Measurements from ENCODE around the gene ECI1.

The ECI1 gene

DNA sequence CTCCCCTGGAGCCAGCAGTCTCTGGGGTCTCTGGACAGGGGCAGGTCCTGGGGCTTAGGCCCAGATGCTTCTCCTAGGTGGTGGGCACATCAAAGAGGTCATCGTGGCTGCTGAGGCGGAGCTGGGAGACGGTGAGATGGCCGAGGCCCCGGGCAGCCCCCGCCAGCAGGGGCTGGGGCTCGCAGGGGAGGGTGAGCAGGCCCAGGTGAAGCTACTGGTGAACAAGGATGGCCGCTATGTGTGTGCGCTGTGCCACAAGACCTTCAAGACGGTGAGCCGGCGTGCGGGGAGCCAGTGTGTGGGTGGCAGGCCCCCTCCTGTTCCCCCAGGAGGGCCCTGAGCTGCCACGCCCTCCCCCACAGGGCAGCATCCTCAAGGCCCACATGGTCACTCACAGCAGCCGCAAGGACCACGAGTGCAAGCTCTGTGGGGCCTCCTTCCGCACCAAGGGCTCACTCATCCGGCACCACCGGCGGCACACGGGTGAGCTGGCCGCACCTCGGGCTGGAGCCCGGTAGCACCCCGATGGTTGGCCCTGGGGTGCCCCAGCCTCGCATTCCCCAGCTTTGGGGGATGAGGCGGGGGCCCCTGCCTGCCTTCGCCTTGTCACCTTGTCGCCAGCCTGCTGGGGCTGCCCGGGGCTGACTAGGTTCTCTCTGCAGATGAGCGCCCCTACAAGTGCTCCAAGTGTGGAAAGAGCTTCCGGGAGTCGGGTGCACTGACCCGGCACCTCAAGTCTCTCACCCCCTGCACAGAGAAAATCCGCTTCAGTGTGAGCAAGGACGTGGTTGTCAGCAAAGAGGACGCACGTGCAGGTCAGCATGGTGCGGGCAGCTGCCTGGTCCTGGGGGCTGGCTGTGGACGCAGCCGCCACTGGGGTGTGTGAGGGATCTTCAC is 19.0 kb downstream of the ECI1 start:
- TF ChIP-seq JUND (IDR thresholded peaks at IDR 0.05; ENCODE audit: low read depth) = no peak

GRCh38 chr16:2231016-2231931 is 20.1 kb downstream of the ECI1 start:
- no peak for DNase-seq (ENCODE audit: low read depth in 1 of 2, low spot score in 1 of 2)
- in situ Hi-C loops (cut with HindIII; ENCODE audit: low pct_unique_long_range_greater_than_20kb, low sequenced_read_pairs) = no loop called here
- TF ChIP-seq JUND (IDR thresholded peaks at IDR 0.05; ENCODE audit: low read depth) = no peak

More for the DNA sequence above, 19.0 kb downstream of the ECI1 start:
- in situ Hi-C loops (cut with HindIII; ENCODE audit: low pct_unique_long_range_greater_than_20kb, low sequenced_read_pairs) = no loop called here
- DNase-seq (ENCODE audit: low read depth in 1 of 2, low spot score in 1 of 2) = no peak

- no peak for DNase-seq (ENCODE audit: low read depth in 1 of 2, low spot score in 1 of 2)
- in situ Hi-C loops (cut with HindIII; ENCODE audit: low pct_unique_long_range_greater_than_20kb, low sequenced_read_pairs) = no loop called here
- TF ChIP-seq JUND (IDR thresholded peaks at IDR 0.05; ENCODE audit: low read depth) = no peak
These were observed 21.0 kb downstream of the ECI1 start for GRCh38 chr16:2230376-2230775.

DNA sequence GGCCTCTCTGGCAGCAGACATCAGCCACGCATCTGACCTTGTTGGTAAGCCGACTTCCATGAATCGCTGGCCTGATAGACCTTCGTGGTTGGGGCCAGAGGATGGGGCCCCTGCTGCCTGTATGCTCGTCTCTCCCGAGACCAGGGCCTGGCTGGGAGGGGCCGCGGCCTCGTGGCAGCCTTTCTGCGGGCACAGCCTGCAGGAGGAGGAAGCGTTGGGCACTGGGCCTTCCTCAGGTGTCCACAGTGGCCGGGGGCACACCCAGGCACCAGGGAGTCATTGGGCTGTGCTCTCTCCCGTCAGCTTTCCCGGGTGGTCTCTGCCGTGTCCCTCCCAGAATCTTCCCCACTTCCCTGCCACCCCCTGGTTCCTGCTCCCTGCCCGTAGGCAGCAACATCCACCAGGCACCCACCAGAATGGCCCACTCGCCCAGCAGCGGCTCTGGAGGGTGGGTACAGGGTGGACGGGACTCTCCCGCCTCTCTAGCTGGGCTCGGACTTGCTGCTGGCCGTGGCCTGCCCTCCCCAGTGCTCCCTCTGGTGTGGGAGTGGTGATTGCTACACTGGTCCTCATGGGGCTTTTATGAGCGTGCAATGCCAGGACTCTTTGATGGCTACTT is 21.6 kb downstream of the ECI1 start:
- DNase-seq (ENCODE audit: low read depth in 1 of 2, low spot score in 1 of 2) = no peak
- in situ Hi-C loops (cut with HindIII; ENCODE audit: low pct_unique_long_range_greater_than_20kb, low sequenced_read_pairs) = no loop called here

DNA sequence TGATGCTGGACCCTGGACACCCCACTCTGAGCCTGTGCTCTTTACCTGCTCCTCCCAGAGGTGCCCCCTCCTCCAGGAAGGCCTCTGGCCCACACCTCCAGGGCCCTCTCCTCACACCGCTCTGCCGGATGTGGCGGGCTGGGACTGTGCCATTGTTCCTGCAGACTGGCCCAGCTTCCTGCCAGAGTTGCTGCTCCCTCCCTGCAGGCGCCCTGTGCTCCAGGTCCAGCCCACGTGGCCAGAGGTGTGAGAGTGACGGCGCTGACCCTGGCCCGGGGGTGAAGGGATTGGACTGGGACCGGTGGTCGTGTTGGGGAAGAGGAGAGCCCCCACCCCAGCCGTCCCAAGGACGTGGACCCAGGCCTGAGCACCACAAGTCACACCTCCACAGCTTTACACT is 22.3 kb downstream of the ECI1 start:
- in situ Hi-C loops (cut with HindIII; ENCODE audit: low pct_unique_long_range_greater_than_20kb, low sequenced_read_pairs) = no loop called here
- TF ChIP-seq JUND (IDR thresholded peaks at IDR 0.05; ENCODE audit: low read depth) = no peak
- DNase-seq (ENCODE audit: low read depth in 1 of 2, low spot score in 1 of 2) = no peak

More for the DNA sequence above, 21.6 kb downstream of the ECI1 start:
- TF ChIP-seq JUND (IDR thresholded peaks at IDR 0.05; ENCODE audit: low read depth) = no peak

DNA sequence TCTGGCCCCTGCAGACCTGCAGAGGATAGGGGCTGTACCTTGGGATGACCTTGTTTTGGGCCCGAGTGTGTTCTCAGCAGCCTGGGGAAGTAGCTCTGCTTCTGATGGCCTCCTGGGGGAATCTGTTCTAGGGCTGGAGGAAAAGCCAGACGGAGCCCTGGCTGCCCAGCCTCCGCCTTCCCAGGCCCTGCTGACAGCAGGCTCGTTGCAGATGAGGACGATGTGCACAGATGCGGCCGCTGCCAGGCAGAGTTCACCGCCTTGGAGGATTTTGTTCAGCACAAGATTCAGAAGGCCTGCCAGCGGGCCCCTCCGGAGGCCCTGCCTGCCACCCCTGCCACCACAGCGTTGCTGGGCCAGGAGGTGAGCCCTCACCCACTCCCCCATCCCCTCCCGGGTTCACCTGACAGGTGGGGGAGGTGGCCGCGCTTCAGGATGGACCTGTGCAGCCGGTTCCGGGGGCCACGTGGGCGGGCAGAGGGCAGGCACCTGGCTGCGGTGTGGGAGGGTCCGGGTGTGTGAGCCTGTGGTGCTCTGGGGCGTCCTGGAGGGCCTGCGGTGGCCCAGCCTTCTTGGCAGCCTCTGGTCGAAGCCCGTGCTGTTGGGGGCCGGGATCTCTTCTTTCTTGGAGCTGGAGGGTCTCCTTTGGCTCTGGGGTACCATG is 23.1 kb downstream of the ECI1 start:
- TF ChIP-seq JUND (IDR thresholded peaks at IDR 0.05; ENCODE audit: low read depth) = no peak
- peak; percentile 79 to 90 for DNase-seq (ENCODE audit: low read depth in 1 of 2, low spot score in 1 of 2)
- in situ Hi-C loops (cut with HindIII; ENCODE audit: low pct_unique_long_range_greater_than_20kb, low sequenced_read_pairs) = no loop called here

DNA sequence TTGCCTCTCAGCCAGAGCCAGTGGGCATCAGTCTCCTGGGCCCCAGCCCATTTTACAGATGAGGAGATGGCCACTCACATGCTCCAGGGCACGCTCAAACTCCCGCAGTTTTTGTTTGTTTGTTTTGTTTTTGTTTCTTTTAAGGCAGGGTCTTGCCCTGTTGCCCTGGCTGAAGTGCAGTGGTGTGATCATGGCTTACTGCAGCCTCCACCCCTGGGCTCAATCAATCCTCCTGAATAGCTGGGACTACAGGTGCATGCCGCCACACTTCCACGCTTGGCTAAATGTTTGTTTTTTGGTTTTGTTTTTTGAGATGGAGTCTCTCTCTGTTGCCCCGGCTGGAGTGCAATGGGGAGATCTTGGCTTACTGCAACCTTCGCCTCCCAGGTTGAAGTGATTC is 24.5 kb downstream of the ECI1 start:
- DNase-seq (ENCODE audit: low read depth in 1 of 2, low spot score in 1 of 2) = no peak
- no peak for TF ChIP-seq JUND (IDR thresholded peaks at IDR 0.05; ENCODE audit: low read depth)
- in situ Hi-C loops (cut with HindIII; ENCODE audit: low pct_unique_long_range_greater_than_20kb, low sequenced_read_pairs) = no loop called here

DNA sequence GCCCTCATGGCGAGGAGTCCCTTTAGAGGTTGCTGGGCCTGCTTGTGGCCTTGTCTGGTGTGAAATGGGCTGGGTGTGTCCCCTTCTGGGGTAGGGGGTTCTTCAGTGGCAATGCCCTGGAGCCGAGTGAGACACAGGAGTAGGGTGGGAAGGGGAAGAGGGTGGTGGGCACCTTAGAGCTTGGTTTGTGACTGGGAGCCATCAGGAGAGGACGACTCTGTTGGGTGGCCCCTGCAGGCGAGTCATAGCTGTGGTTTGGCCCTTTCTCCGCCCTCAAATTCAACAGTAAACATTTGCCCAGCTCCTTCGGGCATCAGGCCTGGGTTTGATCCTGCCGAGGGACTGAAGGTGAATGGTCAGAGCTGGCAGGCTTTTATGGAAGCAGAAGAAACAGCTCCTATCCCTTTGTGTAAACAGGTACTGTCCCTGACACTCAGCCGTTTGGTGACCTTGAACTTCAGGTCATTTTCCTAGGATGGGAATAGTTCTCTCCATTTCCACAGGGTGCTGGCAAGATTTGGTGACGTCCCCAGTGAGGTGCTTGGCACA is 25.1 kb downstream of the ECI1 start:
- in situ Hi-C loops (cut with HindIII; ENCODE audit: low pct_unique_long_range_greater_than_20kb, low sequenced_read_pairs) = no loop called here
- peak; percentile 68 to 88 for DNase-seq (ENCODE audit: low read depth in 1 of 2, low spot score in 1 of 2)
- TF ChIP-seq JUND (IDR thresholded peaks at IDR 0.05; ENCODE audit: low read depth) = no peak

GRCh38 chr16:2223942-2224486 is 27.4 kb downstream of the ECI1 start:
- TF ChIP-seq JUND (IDR thresholded peaks at IDR 0.05; ENCODE audit: low read depth) = no peak
- in situ Hi-C loops (cut with HindIII; ENCODE audit: low pct_unique_long_range_greater_than_20kb, low sequenced_read_pairs) = no loop called here
- peak; percentile 76 to 80 for DNase-seq (ENCODE audit: low read depth in 1 of 2, low spot score in 1 of 2)

DNA sequence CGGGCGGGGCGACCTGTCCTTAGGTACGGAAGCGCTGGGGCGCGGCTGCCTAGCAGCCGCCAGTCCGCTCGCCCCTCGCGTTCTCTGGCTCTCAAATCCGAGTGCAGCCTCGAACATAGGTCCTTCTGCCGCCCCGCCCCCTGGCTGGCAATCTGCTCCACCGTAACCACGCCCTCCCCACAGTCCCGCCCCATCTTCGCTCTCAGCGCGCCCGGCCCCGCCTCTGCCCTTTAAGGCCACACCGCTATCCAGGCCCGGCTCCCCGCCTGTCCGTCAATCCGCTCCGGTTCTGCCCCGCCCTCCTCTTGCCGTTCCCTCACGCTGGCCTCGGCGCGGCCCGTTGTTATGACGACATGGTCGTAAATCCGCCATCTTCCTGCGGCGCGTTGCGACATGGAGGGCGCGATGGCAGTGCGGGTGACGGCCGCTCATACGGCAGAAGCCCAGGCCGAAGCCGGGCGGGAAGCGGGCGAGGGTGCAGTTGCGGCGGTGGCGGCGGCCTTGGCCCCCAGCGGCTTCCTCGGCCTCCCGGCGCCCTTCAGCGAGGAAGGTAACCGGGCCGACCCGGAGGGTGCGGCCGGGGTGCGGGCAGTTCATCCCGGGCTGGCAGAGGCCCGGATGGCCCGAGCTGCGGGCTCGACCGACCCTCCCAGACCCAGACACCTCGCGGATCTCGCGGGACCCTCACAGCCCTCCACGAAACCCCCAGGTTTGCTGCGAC is 28.0 kb downstream of the ECI1 start, which contains the start of gene E4F1:
Gene E4F1, plus strand, starts transcription at position 371 of the 721 bp plus-strand sequence. Its CDS starts 23 bp downstream, at position 394.
- TF ChIP-seq JUND (IDR thresholded peaks at IDR 0.05; ENCODE audit: low read depth) = no peak
- DNase-seq (ENCODE audit: low read depth in 1 of 2, low spot score in 1 of 2) = peak; percentile 99 to 100
- in situ Hi-C loops (cut with HindIII; ENCODE audit: low pct_unique_long_range_greater_than_20kb, low sequenced_read_pairs) = no loop called here

- TF ChIP-seq JUND (IDR thresholded peaks at IDR 0.05; ENCODE audit: low read depth) = no peak
- no peak for DNase-seq (ENCODE audit: low read depth in 1 of 2, low spot score in 1 of 2)
- in situ Hi-C loops (cut with HindIII; ENCODE audit: low pct_unique_long_range_greater_than_20kb, low sequenced_read_pairs) = no loop called here
These were observed 35.1 kb downstream of the ECI1 start for GRCh38 chr16:2216330-2216729.
